K562 (cell line): ENCODE data around the gene FASTK. TPM values are rescaled to one million over a fixed set of nuclear protein-coding genes. Genes with fewer than 3 reads are reported as not detected.
A peak's percentile ranks its signal among the peaks of the same experiment; 100 is the strongest.

Source experiments
- CSDE1 ChIP-seq, 2 experiments: fragments of 450-650 bp; IDR thresholded peaks; 2 replicates each; pipeline ENCODE4 v1.6.1; 2016; ENCODE audit warnings: mild to moderate bottlenecking in 1 of 2
- ETV5 ChIP-seq: sonication (generic); formaldehyde crosslinking; IDR thresholded peaks from 2 replicates; pipeline ENCODE4 v1.4.0; 2020; ENCODE audit warnings: low read depth, mild to moderate bottlenecking, missing genetic modification reagents
- FOXO4 ChIP-seq: fragments of 450-650 bp; formaldehyde crosslinking; IDR thresholded peaks from 2 replicates; pipeline ENCODE4 v1.4.0; 2020; ENCODE audit warnings: mild to moderate bottlenecking, moderate library complexity
- FUS ChIP-seq: fragments of 200-400 bp; formaldehyde crosslinking; optimal IDR thresholded peaks from 2 replicates; pipeline ENCODE3; 2017; ENCODE audit warnings: low read depth, low read length
- GATAD2B ChIP-seq: fragments of 450-650 bp; IDR thresholded peaks from 2 replicates; pipeline ENCODE4 v1.6.1; 2017; ENCODE audit warnings: mild to moderate bottlenecking, borderline replicate concordance
- KLF16 ChIP-seq: IDR thresholded peaks from 2 replicates; pipeline ENCODE4 v1.6.1; 2016; ENCODE audit warnings: antibody characterized with exemption
- MTA1 ChIP-seq: fragments of 450-650 bp; IDR thresholded peaks from 2 replicates; pipeline ENCODE4 v1.6.1; 2017; ENCODE audit warnings: borderline replicate concordance
- MTF1 ChIP-seq: fragments of 250-450 bp; sonication (Bioruptor Pico); IDR thresholded peaks from 2 replicates; pipeline ENCODE4 v1.9.0; 2021; ENCODE audit warnings: moderate library complexity, mild to moderate bottlenecking, inconsistent platforms, borderline replicate concordance
- NFE2L1 ChIP-seq: fragments of 450-650 bp; IDR thresholded peaks from 2 replicates; pipeline ENCODE4 v1.6.1; 2016; ENCODE audit warnings: missing genetic modification characterization, low read depth, mild to moderate bottlenecking, missing compliant biosample characterization, moderate library complexity, borderline replicate concordance
- NONO ChIP-seq, 2 experiments: fragments of 200-400 bp in 1 of 2; fragments of 450-650 bp in 1 of 2; formaldehyde crosslinking in 1 of 2; IDR thresholded peaks; 2 replicates each; pipeline ENCODE4 v1.6.1; 2017; ENCODE audit warnings: low read depth in 2 of 2, mild to moderate bottlenecking in 2 of 2, moderate library complexity in 2 of 2, low read length in 1 of 2
- SRSF3 ChIP-seq: fragments of 200-400 bp; formaldehyde crosslinking; IDR thresholded peaks from 2 replicates; pipeline ENCODE4 v1.6.1; 2016; ENCODE audit warnings: mild to moderate bottlenecking, low read length, moderate library complexity; ENCODE audit not compliant: insufficient read depth
- THRB ChIP-seq: fragments of 450-650 bp; formaldehyde crosslinking; conservative IDR thresholded peaks from 2 replicates; pipeline ENCODE4 v1.4.0; 2022; ENCODE audit warnings: mild to moderate bottlenecking, missing genetic modification characterization
- TSC22D4 ChIP-seq: fragments of 450-650 bp; IDR thresholded peaks from 2 replicates; pipeline ENCODE4 v1.6.1; 2016; ENCODE audit warnings: missing genetic modification characterization, missing biosample characterization, control low read depth
- ZNF280B ChIP-seq: fragments of 250-450 bp; sonication (Bioruptor Pico); IDR thresholded peaks from 2 replicates; pipeline ENCODE4 v1.5.1; 2021; ENCODE audit warnings: mild to moderate bottlenecking
- ZNF311 ChIP-seq: fragments of 250-450 bp; sonication (Bioruptor Pico); IDR thresholded peaks from 2 replicates; pipeline ENCODE4 v1.4.0; 2020; ENCODE audit warnings: mild to moderate bottlenecking, moderate library complexity
- ZNF551 ChIP-seq: fragments of 250-450 bp; sonication (Bioruptor Pico); IDR thresholded peaks from 2 replicates; pipeline ENCODE4 v1.5.0; 2021; ENCODE audit warnings: mild to moderate bottlenecking, moderate library complexity
- ZNF764 ChIP-seq: fragments of 250-450 bp; sonication (Bioruptor Pico); IDR thresholded peaks from 2 replicates; pipeline ENCODE4 v1.4.0; 2020; ENCODE audit warnings: low read depth, mild to moderate bottlenecking, moderate library complexity
- polyA plus RNA-seq, 8 experiments: library from polyadenylated mRNA; depleted of rRNA in 4 of 8; stranded (reverse) in 5 of 8; unstranded in 3 of 8; fragments of >200 nt; fragmentation: Nextera tagmentation in 2 of 8; fragmentation: Illumina TruSeq in 1 of 8; extraction: Ambion mirVana in 2 of 8; extraction: Trizol in 1 of 8; gene quantifications; 2 replicates each; pipeline versions ENCODE4 v1.2.1 to v1.2.3, GENCODE V29; 2011 to 2014; ENCODE audit warnings: inconsistent platforms in 1 of 8, missing spikeins in 1 of 8
- total RNA-seq, 7 experiments: library from RNA; depleted of rRNA in 6 of 7; stranded (reverse); fragments of >200 nt in 6 of 7; fragmentation: Illumina TruSeq in 2 of 7; extraction: Trizol in 2 of 7; gene quantifications; 2 replicates each; pipeline versions ENCODE4 v1.2.1 to v1.2.3, GENCODE V29; 2011 to 2021; ENCODE audit warnings: low replicate concordance in 1 of 7
- TF ChIP-seq, protein P1 (sequence below): fragments of 450-650 bp; formaldehyde crosslinking; IDR thresholded peaks from 2 replicates; pipeline ENCODE4 v1.4.0; 2020; ENCODE audit warnings: mild to moderate bottlenecking, moderate library complexity
- TF ChIP-seq, protein P2 (sequence below): fragments of 250-450 bp; sonication (Bioruptor Pico); IDR thresholded peaks from 2 replicates; pipeline ENCODE4 v1.8.0; 2021; ENCODE audit warnings: moderate library complexity, mild to moderate bottlenecking, inconsistent platforms

The FASTK gene
- total and polyA plus RNA-seq, 9 of the 15 experiments (the other 6 are each of a cell fraction or from before 2014, with no cell fraction given): 0.51 to 150 (median 48.2) TPM

- TF ChIP-seq ZNF280B (CRISPR knock-in tag) (no peak), NONO (IDR thresholded peaks at IDR 0.05; ENCODE audit: low read depth in 2 of 2, low read length in 1 of 2) (no peak), ZNF311 (CRISPR knock-in tag) (no peak), THRB (CRISPR knock-in tag) (no peak), GATAD2B (no peak), FOXO4 (CRISPR knock-in tag) (0 out of 2 replicates have a peak, but pooled peaks have one; percentile 34), MTA1 (no peak; the same call in none of the 2 replicates), ZNF764 (CRISPR knock-in tag) (no peak), MTF1 (CRISPR knock-in tag) (no peak), NFE2L1 (tag) (no peak), SRSF3 (no peak), KLF16 (no peak), ETV5 (no peak), CSDE1 (IDR thresholded peaks at IDR 0.05) (no peak), ZNF551 (no peak), TSC22D4 (tag) (no peak), FUS (no peak)
- TF ChIP-seq, protein P1, sequence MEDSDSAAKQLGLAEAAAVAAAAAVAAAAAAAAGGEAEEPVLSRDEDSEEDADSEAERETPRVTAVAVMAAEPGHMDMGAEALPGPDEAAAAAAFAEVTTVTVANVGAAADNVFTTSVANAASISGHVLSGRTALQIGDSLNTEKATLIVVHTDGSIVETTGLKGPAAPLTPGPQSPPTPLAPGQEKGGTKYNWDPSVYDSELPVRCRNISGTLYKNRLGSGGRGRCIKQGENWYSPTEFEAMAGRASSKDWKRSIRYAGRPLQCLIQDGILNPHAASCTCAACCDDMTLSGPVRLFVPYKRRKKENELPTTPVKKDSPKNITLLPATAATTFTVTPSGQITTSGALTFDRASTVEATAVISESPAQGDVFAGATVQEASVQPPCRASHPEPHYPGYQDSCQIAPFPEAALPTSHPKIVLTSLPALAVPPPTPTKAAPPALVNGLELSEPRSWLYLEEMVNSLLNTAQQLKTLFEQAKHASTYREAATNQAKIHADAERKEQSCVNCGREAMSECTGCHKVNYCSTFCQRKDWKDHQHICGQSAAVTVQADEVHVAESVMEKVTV: 0 out of 2 replicates have a peak, but pooled peaks have one; percentile 8
- TF ChIP-seq, protein P2, sequence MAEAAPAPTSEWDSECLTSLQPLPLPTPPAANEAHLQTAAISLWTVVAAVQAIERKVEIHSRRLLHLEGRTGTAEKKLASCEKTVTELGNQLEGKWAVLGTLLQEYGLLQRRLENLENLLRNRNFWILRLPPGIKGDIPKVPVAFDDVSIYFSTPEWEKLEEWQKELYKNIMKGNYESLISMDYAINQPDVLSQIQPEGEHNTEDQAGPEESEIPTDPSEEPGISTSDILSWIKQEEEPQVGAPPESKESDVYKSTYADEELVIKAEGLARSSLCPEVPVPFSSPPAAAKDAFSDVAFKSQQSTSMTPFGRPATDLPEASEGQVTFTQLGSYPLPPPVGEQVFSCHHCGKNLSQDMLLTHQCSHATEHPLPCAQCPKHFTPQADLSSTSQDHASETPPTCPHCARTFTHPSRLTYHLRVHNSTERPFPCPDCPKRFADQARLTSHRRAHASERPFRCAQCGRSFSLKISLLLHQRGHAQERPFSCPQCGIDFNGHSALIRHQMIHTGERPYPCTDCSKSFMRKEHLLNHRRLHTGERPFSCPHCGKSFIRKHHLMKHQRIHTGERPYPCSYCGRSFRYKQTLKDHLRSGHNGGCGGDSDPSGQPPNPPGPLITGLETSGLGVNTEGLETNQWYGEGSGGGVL (CRISPR knock-in tag): no peak
These were observed 5.3 kb upstream of the FASTK start, which contains the start of gene AGAP3 (continued) for GRCh38 chr7:151085691-151086620.
